OCI-LY7 (cell line): ENCODE results near the gene ZC3H14. TPM values are rescaled to one million over a fixed set of nuclear protein-coding genes. Genes with fewer than 3 reads are reported as not detected.

Experiments
- BruUV-seq: library from RNA; stranded (reverse); fragments of 400-500 nt; replicated peaks from 2 replicates; lab custom pipeline; 2021; lab: Mats Ljungman, UMichigan
- CTCF ChIA-PET: fragments of 300-600 bp; sonication (Branson Sonifier 250); formaldehyde crosslinking; loops from one replicate; lab custom pipeline; 2022; ENCODE audit warnings: antibody characterized with exemption; ENCODE audit not compliant: unreplicated experiment; lab: Charles Lee
- POLR2A ChIA-PET: fragments of 300-600 bp; sonication (Branson Sonifier 250); formaldehyde crosslinking; loops from one replicate; lab custom pipeline; 2022; ENCODE audit warnings: antibody characterized with exemption; lab: Charles Lee
- DNase-seq: peaks from one replicate; pipeline ENCODE4 v3.0.0-alpha.2; 2015; ENCODE audit warnings: low spot score
- H2AFZ ChIP-seq: fragments of 200-600 bp; sonication (generic), shearing (Covaris generic); 2 replicates; pipeline ENCODE4 v1.6.1; 2014; ENCODE audit warnings: mild to moderate bottlenecking, antibody characterized with exemption, low read length, moderate library complexity
- H3K27ac ChIP-seq: fragments of 200-600 bp; sonication (generic); 2 replicates; pipeline ENCODE4 v1.5.1; 2014; ENCODE audit warnings: mixed run types, low read depth, mild to moderate bottlenecking, moderate library complexity, low read length, inconsistent platforms; ENCODE audit not compliant: poor library complexity, severe bottlenecking
- H3K36me3 ChIP-seq: fragments of 200-600 bp; sonication (generic); 2 replicates; pipeline ENCODE4 v1.6.1; 2014; ENCODE audit warnings: mild to moderate bottlenecking, antibody characterized with exemption, low read length, moderate library complexity, mixed read lengths; ENCODE audit not compliant: insufficient read depth
- H3K4me1 ChIP-seq: fragments of 200-600 bp; sonication (generic); 2 replicates; pipeline ENCODE4 v1.5.1; 2014; ENCODE audit warnings: mild to moderate bottlenecking, low read length; ENCODE audit not compliant: insufficient read depth, poor library complexity, severe bottlenecking
- H3K4me2 ChIP-seq: fragments of 200-600 bp; sonication (generic); 2 replicates; pipeline ENCODE4 v1.6.1; 2014; ENCODE audit warnings: mild to moderate bottlenecking, low read length
- H3K4me3 ChIP-seq: fragments of 200-600 bp; sonication (generic); 2 replicates; pipeline ENCODE4 v1.5.1; 2014; ENCODE audit warnings: mild to moderate bottlenecking, low read depth, low read length; ENCODE audit not compliant: poor library complexity, severe bottlenecking
- H3K79me2 ChIP-seq: fragments of 200-600 bp; sonication (generic); 2 replicates; pipeline ENCODE4 v1.6.1; 2016; ENCODE audit warnings: low read depth, mild to moderate bottlenecking, low read length, moderate library complexity, mixed read lengths; ENCODE audit not compliant: insufficient read depth
- H3K9me2 ChIP-seq: fragments of 200-600 bp; sonication (generic); 2 replicates; pipeline ENCODE4 v1.6.1; 2016; ENCODE audit warnings: mild to moderate bottlenecking, low read length, mixed read lengths; ENCODE audit not compliant: insufficient read depth
- H3K9me3 ChIP-seq: fragments of 200-600 bp; sonication (generic); 2 replicates; pipeline ENCODE4 v1.6.1; 2014; ENCODE audit warnings: mild to moderate bottlenecking, mixed run types, low read length, mixed read lengths
- H4K20me1 ChIP-seq: fragments of 200-600 bp; sonication (generic); 2 replicates; pipeline ENCODE4 v1.6.1; 2014; ENCODE audit warnings: mild to moderate bottlenecking, antibody characterized with exemption, low read length, moderate library complexity, mixed read lengths; ENCODE audit not compliant: insufficient read depth
- EZH2phosphoT487 ChIP-seq: fragments of 200-600 bp; sonication (generic); IDR thresholded peaks from 2 replicates; pipeline ENCODE4 v1.6.1; 2018; ENCODE audit warnings: low read depth, borderline replicate concordance, mild to moderate bottlenecking, mixed run types, antibody characterized with exemption, low read length, moderate library complexity, mixed read lengths
- intact Hi-C: fragments of 100-400 bp; cut with micrococcal nuclease; formaldehyde crosslinking; loops from one replicate; pipeline ENCODE4 v1.10.0; 2022; ENCODE audit not compliant: unreplicated experiment
- total RNA-seq, 2 experiments: library from RNA; depleted of rRNA in 1 of 2; stranded (reverse); fragments of >200 nt in 1 of 2; shearing (Covaris generic) in 1 of 2; gene quantifications; 2 replicates each; pipeline ENCODE4 v1.2.3, GENCODE V29; 2014 to 2022
- TF ChIP-seq, protein P1 (sequence below): fragments of 200-600 bp; sonication (generic); conservative IDR thresholded peaks from 2 replicates; pipeline ENCODE4 v1.5.1; 2014; ENCODE audit warnings: mild to moderate bottlenecking, antibody characterized with exemption, low read length, moderate library complexity, mixed read lengths

ZC3H14 gene
- total RNA-seq, 2 experiments from 2014 or later, result 36.6 to 53.5 TPM

DNA sequence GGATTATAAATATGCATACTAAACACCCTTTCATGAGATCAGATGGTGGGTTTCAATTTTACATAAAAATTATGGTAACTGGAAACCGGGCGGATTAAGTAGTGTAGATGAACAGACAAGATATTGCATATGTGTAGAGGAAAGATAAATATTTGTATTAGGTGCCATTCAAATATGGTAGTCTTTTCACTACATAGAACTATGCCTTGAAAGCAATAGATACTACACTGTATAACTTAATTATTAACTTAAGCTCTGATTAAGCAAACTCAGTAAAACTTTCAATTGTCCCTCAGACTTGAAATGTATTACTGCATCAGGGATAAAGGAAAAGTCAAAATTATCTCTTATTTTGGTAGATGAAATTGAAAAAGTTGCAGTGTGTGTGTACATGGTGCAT lies 10.0 kb upstream of the ZC3H14 start:
- no TSS peak for BruUV-seq
- DNase-seq, result no peak
- TF ChIP-seq, protein P1, sequence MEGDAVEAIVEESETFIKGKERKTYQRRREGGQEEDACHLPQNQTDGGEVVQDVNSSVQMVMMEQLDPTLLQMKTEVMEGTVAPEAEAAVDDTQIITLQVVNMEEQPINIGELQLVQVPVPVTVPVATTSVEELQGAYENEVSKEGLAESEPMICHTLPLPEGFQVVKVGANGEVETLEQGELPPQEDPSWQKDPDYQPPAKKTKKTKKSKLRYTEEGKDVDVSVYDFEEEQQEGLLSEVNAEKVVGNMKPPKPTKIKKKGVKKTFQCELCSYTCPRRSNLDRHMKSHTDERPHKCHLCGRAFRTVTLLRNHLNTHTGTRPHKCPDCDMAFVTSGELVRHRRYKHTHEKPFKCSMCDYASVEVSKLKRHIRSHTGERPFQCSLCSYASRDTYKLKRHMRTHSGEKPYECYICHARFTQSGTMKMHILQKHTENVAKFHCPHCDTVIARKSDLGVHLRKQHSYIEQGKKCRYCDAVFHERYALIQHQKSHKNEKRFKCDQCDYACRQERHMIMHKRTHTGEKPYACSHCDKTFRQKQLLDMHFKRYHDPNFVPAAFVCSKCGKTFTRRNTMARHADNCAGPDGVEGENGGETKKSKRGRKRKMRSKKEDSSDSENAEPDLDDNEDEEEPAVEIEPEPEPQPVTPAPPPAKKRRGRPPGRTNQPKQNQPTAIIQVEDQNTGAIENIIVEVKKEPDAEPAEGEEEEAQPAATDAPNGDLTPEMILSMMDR, result no peak
- TF ChIP-seq EZH2phosphoT487, result no peak
- Histone ChIP-seq H3K4me1 (no peaks in the 10 kb centered on the region), H3K9me2 (no peaks in the 10 kb centered on the region), H2AFZ (no peak overlapping the region), H3K79me2 (no peaks in the 10 kb centered on the region), H3K4me3 (no peak overlapping the region), H4K20me1 (no peaks in the 10 kb centered on the region), H3K27ac (no peak overlapping the region), H3K4me2 (no peak overlapping the region), H3K36me3 (no peaks in the 10 kb centered on the region), H3K9me3 (no peaks in the 10 kb centered on the region)
- intact Hi-C loops, result no loop called here
- ChIA-PET CTCF (no interaction called here), POLR2A (interaction anchor here (0.6 to 1.2 kb wide), 4 partner anchors 12 to 1150 kb away, joined by 3 to 4 read pairs (median 3); no protein-coding TSS in a partner anchor)

- Histone ChIP-seq H3K4me3 (no peak overlapping the region), H3K36me3 (no peaks in the 10 kb centered on the region), H3K79me2 (no peaks in the 10 kb centered on the region), H3K9me2 (no peaks in the 10 kb centered on the region), H3K27ac (no peak overlapping the region), H4K20me1 (no peaks in the 10 kb centered on the region), H3K4me1 (no peaks in the 10 kb centered on the region), H3K4me2 (no peak overlapping the region), H2AFZ (no peak overlapping the region), H3K9me3 (no peaks in the 10 kb centered on the region)
- TF ChIP-seq, protein P1, result no peak
- TF ChIP-seq EZH2phosphoT487, result peak; percentile 81
- no TSS peak for BruUV-seq
- ChIA-PET POLR2A (no interaction called here), CTCF (no interaction called here)
- intact Hi-C loops, result no loop called here
- no peak for DNase-seq
Measured at GRCh38 chr14:88553886-88554456, 8.9 kb upstream of the ZC3H14 start.

- Histone ChIP-seq H3K4me2 (peak within 1 kb of the TSS; percentile 39; the same call in 1 of the 2 replicates), H3K79me2 (no peaks in the 10 kb centered on the region), H3K9me2 (no peaks in the 10 kb centered on the region), H2AFZ (no peak within 1 kb of the TSS), H3K9me3 (no peaks in the 10 kb centered on the region), H4K20me1 (no peaks in the 10 kb centered on the region), H3K4me1 (no peaks in the 10 kb centered on the region), H3K4me3 (no peak within 1 kb of the TSS), H3K27ac (no peak within 1 kb of the TSS), H3K36me3 (no peaks in the 10 kb centered on the region)
- no peak for DNase-seq
- BruUV-seq, result no TSS peak
- POLR2A ChIA-PET, result no interaction called here
- TF ChIP-seq, protein P1, result no peak
- peak; percentile 72 for TF ChIP-seq EZH2phosphoT487
- CTCF ChIA-PET, result no interaction called here
- intact Hi-C loops, result no loop called here
Measured at GRCh38 chr14:88554457-88555286, 8.2 kb upstream of the ZC3H14 start, which contains the start of gene PTPN21. TSS of gene PTPN21 (minus strand) at chr14:88555007. CDS start at chr14:88550417, 4,590 bp downstream.
